ENCODE data around the gene CDKN2AIPNL. TPM values are rescaled to one million over a fixed set of nuclear protein-coding genes. Genes with fewer than 3 reads are reported as not detected.

CDKN2AIPNL gene
- total and polyA plus RNA-seq, 2 of the 8 experiments (the other 6 are each of a cell fraction or from before 2014, with no cell fraction given), result 40.0 to 56.3 TPM

GRCh38 chr5:134420343-134420742 lies 8.7 kb upstream of the CDKN2AIPNL start (continued):
- TF ChIP-seq CHD7 (IDR thresholded peaks at IDR 0.05; ENCODE audit: insufficient replicate concordance, low read length), result no peak
- no peak for TF ChIP-seq MAX (IDR thresholded peaks at IDR 0.05)
- TF ChIP-seq CBX5 (IDR thresholded peaks at IDR 0.05; ENCODE audit: low read depth, low read length), result no peak
- TF ChIP-seq SP2 (IDR thresholded peaks at IDR 0.05; ENCODE audit: low read length), result no peak
- TF ChIP-seq ASH2L (IDR thresholded peaks at IDR 0.05; ENCODE audit: low read length), result no peak
- no peak for TF ChIP-seq EZH2 (IDR thresholded peaks at IDR 0.05; ENCODE audit: low read depth, low read length, severe bottlenecking)
